HG02973 (cell line): ENCODE data around the gene OR6A2.
"Not testable (repeated sequence)": the region's sequence is repeated elsewhere in the genome, so short reads cannot be mapped to it uniquely, and the experiment has no call there.

Source experiments
- ATAC-seq: cut with Tn5 transposase; IDR thresholded peaks from one replicate; pipeline ENCODE4 v1.9.1; 2021; ENCODE audit warnings: moderate library complexity; ENCODE audit not compliant: unreplicated experiment

OR6A2 gene

DNA sequence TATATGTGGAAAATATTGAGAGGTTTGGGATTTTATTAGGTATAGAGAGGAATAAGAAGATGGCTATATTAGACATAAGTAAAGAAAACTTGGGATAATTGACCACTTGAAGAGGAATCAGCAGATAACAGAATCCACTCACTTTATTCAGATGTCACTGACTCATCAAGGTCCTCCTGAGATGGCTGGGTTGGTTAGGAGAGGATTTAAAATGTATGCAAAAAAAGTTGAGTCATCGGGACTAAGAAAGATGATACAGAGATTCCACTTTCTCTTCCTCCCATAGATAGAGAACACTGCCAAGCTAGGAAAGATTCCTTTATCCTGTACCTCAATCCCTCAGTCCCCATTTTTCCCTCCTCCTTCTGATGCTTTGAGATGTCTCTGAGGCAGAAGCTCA is at the start of gene OR6A2:
Gene OR6A2 (minus strand): TSS at position 288 of the 400 bp plus-strand sequence. CDS start 3,981 bp downstream, outside the sequence.
- no peak for ATAC-seq

DNA sequence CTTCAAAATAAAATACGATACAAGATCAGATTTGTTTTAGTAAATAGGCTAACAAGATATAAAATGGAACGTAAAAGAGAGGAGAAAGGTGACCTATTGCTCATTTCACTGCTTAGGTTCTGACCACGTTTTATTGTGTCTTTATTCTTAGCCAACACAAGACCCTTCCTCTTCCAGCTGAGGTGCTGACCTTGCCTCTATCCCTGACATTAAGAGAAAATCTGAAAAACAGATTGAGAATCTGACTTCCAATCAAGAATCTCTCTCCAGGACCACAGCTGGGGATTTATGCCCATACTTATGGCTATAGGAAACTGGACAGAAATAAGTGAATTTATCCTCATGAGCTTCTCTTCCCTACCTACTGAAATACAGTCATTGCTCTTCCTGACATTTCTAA is 45.9 kb upstream of the OR6A2 start, which contains the start of gene OR10A5:
Gene OR10A5 (plus strand): TSS at position 301 of the 400 bp plus-strand sequence. CDS start 0 bp downstream, at position 301.
- ATAC-seq, result no peak

DNA sequence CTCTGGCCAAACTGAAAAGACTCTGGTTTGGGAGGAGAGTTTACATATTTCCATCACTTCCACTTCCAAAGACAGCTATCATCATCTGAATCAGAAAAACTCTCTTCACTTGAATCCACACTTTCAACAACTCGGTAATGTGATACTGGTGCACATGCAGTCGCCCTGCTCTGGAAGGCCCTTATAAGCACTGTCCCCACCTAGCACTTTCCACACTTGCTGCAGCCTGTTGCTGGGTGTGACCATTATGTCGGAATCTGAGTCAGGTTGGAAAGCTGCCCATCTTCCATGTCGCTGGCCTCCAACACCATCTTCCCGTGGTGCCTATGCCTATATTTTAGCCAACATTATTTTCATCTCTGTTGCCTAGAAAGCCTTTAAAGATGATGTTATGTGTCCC is 44.9 kb upstream of the OR6A2 start:
- no peak for ATAC-seq

DNA sequence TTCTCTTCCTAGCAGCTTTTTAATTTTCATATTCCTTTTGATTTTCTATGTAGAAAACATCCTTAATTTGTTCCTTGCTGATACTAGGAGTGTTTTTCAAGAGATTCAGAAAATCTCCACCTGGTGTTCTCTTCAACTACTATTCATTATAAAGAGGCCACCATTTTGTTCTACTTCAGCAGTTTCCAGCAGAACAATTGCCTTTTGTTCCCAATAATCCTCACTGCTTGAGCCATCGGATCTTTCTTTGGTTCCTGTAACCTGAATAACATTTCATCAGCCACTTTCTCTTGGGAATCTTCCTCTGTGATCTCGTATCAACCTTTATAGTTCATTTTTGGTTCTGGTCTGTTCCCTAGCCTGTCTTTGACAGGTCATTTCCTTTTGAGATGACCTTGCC is 44.2 kb upstream of the OR6A2 start:
- no peak for ATAC-seq

DNA sequence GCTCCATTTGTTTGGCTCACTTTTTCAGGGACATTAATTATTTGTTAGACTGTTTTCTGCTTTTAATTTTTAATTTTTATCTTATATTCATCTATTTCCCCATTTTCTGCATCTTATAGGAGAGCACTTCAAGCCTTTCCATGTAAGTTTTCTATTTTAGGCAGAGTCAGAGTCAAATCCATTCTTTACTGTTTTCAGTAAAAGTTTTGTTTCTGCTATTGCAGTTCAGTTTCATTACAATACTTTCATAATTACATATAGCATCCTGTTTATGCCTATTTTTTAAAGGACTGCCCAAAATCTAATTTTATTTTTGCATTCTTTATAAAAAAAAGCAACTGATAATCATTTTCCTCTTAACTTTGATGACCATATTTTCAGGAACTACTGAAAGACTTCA is 42.2 kb upstream of the OR6A2 start:
- ATAC-seq, result no peak

DNA sequence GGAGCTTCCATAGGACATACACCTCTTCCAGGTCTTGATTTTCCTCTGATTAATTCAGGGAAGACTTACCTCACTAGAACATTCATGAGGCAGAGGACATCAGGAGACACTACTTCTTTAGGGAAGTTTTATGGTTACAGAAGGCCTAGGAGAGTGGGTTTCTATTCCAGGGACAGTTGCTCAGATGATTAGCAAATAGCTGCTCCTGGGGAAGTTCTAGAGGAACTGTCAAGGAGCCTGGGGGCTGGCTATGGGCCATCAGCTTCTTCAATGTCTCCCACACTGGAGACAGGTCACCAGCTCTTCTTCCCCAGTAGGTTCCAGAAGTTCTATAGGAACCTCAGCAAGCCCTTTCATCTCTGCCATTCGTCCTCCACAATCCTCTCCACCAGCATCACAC is 34.5 kb upstream of the OR6A2 start:
- ATAC-seq, result no peak

DNA sequence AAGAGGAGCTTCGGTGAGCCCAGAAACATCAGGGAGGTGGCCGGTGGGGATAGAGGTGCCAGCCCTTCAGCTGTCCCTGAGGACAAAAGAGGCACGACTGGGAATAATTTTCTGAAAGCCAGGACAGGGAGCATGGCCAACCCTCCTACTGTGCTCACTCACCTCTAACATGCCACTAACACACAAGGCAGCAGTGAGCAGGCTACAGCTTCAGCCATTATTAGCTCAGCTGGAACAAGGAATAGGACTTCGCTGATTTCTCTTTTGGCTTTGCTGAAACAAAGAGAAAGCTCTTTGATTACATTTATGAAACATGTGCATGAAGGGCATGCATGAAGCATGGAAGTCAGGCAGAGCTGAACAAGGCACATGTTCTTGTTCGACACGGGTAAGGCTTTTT is 33.9 kb upstream of the OR6A2 start:
- ATAC-seq, result no peak

DNA sequence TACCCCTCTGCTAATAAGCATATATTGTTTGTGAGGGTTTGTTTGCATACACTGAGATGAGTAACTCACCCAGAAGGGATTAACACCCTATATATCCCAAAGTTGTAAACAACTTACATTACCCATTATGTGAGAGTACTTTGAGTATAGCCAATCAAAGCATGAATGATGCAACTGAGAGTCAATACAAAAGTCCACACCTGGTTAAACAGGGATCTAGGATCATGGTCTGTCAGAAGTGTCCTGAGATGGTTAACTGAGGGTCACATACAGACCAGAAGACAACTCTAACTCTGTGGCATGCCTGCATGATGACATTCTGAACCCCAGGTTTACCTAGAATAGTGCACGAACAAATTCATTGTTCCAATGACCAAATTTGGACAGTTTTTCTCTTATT is 28.6 kb upstream of the OR6A2 start:
- no peak for ATAC-seq

DNA sequence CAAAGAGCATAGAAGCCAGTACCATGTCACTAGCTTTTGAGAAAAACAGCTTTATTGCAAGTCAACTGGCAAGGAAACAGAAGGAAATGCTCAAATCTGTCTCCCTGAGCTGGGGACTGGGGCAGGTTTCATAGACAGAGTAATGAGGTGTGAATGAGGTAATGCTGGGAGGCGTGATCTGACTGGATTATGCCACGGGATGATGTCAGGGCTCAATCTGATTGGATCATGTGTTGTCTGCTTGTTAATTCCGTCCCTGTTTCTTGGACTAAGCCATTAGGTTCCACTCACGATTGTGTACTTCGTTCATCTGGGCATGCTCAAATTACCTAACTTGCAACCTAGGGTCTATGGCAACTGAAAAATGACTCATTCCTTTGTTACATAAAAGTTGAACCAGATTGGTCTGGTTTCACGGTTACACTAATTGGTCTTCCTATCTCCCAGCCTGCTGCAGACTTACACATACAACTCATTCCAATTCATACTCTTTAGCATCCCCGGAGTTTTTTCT is 25.8 kb upstream of the OR6A2 start:
- no peak for ATAC-seq

DNA sequence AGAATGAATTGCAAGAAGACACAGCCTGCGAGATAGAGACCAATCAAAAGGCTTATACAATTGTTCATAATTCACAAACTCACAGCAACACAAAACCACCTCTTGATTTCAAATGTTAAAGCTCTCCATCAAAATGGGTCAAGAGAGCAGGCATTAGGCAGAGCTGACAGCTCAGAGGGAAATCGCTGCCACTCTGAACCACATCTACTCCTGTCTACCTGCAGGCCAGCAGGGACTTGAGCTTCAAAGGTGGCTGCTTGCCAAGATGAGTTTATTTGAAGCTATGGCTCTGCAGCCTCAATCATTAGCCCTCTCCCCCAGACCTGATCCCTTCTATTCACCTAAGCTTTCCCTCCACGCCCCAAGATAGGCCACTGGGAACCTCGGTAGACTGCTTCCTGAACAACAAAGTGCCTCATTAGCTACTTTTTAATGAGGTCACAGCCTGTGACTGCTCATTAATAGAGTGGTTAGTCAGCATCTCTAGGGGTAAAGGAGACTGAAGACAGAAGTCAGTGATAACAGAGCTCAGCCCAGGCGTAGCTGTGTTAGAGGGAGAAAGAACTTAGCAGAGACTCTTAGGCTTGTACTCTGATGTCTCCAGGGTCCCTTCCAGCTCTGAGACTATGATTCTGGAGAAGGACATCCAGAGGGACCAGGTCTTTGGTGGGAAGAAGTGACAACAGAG is 24.8 kb upstream of the OR6A2 start:
- ATAC-seq, result no peak

DNA sequence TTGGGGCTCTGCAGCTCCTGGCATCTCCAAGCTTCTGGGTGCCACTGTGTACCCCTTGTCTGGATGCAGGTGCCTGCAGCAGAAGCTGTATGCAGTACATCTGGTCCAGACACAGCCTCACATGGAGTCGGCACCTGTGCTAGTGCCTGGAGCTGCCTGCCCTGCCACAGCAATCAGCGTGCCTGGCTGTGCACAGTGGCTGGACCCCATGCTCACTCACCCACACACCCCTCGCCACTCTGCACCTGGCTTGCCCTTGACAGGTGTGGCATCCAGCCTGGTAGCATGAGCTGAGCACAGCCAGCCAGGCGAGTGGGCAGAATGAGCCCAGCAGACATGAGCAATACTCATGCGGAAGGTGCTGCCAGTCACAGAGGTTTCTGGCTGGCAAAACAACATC is 19.5 kb upstream of the OR6A2 start:
- no peak for ATAC-seq

DNA sequence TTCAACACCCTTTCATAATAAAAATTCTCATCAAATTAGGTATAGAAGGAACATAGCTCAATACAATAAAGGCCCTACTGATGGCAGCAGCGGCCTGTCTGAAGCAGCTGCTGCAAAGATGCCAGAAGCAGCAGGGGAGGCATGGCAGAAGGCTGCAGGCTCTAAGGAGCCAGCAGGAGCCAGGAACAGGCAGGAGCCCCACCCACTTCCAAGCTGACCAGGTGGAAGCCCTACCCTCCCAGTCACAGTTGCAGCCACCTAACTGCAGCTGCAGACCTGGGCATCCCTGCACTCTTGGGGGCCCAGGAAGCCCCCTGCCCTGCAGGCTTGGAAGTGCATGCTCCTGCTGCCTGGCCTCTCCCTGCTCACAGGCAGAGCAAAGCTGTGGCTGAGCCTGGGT is 18.2 kb upstream of the OR6A2 start:
- ATAC-seq, result no peak

DNA sequence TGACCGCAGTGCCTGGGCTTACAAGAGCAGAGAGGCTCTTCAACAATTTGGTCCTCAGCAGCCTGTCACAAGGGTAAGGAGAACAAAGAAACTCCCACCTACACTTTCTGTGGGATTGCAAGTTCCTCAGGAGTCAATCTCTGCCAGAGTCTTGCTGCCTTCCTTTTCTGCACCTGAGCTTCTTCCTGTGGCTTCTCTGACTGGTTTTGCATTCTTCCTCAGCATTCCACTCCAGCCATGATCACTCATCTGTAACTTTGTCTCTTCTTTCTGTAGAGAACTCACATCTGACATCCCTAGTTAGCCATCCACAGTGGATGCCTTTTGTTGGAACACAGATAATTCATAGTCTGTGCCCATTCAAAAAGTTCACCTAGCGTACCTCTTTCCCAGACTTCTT is 14.2 kb upstream of the OR6A2 start:
- ATAC-seq, result no peak

DNA sequence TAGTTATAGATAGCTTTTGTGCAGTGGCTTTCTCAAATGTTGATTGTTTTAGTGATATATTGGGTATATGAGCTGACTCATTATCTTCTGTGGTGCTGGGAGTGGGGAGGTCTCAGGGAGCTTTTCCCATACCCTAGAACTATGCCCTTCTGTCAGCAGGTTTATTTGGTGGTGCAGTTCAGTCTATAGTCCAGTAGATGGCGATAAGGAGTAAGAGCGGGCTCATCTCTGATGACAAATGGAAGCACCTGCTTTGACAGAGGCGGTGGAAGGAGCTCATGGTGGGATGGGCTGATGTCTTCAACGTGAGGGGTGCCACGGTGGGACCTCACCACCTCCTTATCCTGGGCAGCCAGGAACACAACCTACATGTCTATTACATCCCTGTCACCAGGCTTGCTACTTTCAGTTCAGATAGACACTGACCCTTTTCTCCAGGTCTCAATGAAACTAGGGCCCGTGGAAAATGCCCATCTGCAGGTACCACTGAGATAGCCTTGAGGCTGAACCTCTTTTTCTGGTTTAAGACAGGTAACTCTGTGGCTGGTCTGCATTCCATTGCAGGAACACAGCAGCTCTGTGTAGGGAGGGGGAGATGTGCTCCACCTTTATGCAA is 13.0 kb upstream of the OR6A2 start:
- ATAC-seq, result no peak

DNA sequence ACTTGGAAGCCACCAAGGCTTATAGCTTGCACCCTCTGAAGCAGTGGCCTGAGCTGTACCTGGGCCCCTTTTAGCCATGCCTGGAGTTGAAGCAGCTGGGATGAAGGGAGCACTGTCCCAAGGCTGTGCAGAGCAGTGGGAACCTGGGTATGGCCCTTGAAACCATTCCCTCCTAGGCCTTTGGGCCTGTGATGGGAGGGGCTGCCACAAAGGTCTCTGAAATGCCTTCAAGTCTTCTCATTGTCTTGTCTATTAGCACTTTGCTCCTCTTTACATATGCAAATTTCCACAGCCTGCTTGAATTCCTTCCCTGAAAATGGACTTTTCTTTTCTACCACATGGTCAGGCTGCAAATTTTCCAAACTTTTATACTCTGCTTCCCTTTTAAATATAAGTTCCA is 1.6 kb upstream of the OR6A2 start:
- not testable (repeated sequence) for ATAC-seq

DNA sequence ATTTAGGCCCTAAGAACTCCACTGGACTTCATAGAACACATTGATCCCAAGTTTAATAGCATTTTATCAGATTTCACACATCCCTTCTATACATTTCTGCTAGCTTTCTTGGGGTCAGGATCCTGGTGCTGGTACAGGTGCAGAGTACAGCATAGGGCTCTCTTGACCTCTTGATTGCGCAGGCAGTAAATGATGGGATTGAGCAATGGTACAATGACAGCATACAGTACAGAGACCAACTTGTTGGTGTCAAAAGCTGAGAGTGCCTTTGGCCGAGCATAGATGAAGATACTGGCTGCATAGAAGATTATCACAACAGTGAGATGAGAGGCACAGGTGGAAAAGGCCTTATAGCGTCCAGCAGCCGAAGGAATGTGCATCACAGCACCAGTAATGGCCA is 4.8 kb downstream of the OR6A2 start:
- no peak for ATAC-seq

DNA sequence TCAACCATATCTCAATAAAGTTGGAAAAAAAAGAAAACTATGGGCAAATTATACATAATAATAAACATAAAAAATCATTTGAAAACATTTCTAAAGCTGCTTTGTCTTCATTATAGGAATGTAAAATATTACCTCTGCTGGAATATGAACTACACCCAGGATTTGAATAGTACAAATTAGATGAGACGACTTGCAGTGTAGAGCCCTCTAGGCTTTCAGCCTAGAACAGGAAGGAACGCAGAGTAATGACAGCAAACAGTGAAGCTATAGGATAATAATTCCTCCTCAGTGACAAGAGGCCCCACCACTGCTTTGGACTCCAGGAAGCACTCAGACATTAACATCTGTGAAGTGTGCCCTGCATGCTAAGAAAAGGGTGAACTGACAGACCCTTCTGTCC is 8.9 kb downstream of the OR6A2 start:
- ATAC-seq, result no peak

DNA sequence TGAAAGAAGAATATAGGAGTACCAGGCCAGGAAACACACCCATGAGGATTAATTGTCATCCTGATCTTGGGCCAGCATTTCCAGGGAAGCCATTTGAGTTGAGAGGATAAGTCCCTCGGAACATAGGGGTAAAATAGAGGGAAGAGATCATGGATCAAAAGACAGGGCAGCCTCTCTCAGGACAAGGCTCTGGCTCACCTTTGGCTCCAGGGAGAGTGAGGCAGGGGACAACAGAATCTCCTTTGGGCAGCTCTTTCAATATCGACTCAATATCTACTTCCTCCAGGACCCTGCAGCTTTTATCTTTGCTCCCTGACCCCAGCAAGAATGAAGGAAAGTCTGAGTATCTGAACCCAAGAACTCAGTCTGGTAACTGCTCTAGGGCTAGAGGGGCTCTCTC is 16.8 kb downstream of the OR6A2 start, which contains the start of gene OR2AG1:
Gene OR2AG1 (plus strand): TSS at position 301 of the 400 bp plus-strand sequence. CDS start 2,018 bp downstream, outside the sequence.
- ATAC-seq, result no peak

DNA sequence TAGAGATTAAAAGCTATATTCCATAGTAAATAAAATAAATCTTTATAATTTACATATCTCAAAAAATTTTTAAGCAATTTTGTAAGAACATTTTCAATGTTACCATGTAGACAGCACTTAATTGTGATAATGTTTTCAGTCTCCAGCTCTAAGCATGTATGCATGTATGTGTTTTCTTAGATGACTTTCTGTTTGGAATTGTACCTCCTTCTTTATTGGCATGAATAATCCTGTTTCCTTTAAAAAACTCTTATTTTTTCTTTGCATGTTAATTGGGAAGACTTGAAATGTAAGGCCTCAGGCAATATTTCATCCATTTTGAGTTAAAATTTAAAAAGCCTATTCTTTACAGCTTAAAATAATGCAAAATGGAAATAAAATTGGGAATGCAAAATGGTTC is 18.7 kb downstream of the OR6A2 start:
- no peak for ATAC-seq

DNA sequence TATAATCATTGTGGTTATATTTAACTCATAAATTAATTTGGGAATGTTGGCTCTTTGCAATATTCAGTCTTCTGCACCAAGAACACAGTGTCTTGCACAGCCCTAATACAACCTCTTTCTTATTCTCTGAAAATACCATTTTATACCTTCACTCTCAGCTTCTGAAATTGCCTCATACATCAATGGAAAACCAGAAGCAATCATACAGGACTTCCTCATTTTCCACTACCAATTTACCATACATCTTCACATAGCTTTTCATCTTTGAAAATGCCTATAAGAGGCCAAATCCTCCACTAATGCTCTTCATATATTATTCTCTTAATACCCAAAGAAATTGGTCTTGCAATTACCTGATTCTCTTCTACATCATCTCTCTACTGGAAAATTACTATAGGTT is 21.0 kb downstream of the OR6A2 start:
- no peak for ATAC-seq

DNA sequence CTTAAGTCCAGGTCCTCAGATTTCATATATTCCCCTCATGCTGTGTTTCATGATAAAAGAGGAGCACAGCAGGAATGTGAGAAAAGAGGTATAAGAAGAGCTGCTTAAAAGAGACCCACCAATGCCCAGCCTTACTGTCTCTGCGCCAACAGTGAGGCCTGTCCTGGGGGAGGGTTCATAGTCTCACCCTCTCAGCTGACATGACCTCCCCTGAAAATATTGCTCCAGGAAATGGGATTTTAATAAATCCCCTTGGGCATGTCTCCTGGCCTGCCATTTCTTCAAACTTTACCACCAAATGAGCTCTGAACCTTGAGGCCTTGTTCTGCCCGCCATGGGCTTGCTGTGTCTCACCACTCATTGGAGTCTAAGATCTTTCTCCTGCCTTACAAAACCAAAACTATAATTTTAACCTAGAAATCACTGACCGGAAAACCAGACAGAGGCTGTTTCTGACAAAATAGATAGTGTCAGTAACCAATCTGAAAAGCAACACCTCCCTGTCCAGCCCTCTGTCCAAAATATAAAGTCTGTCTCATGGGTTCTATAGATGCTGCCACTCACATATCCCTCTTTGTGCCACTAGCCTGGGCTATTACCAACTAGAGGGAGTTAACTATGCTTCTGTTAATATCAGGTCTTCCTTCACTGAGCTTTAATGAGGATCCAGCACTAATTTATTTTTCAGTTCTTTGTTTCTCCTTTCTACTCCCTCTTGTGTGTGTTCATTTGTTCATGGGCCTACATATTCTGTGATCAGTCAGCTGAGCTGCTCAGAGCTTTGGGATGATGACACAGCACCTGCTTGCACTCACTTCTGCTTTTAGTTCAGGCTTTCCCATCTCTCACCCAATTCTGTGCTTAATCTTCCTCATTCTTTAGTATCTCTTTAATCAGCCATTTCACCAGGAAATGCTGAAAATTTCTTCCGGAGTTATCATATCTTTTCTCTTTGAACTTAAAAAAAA is 27.3 kb downstream of the OR6A2 start, which contains the start of gene OR2AG2:
Gene OR2AG2 (minus strand): TSS at position 51 of the 968 bp plus-strand sequence. CDS start 3,019 bp downstream, outside the sequence.
- peak; percentile 94 for ATAC-seq
